Glomerular endothelial cell (primary cell): Measurements from ENCODE around the gene PCGF6. TPM values are rescaled to one million over a fixed set of nuclear protein-coding genes. Genes with fewer than 3 reads are reported as not detected.

Source experiments
- DNase-seq: peaks from one replicate; pipeline ENCODE4 v3.0.0-alpha.2; 2011; ENCODE audit warnings: low read depth, low spot score; ENCODE audit errors: extremely low read depth
- total RNA-seq: library from RNA; depleted of rRNA; stranded (reverse); fragments of >200 nt; gene quantifications from 2 replicates; pipeline ENCODE4 v1.2.3, GENCODE V29; 2015

PCGF6 gene
- total RNA-seq, 1 donor from 2014 or later = 11.5 TPM

DNA sequence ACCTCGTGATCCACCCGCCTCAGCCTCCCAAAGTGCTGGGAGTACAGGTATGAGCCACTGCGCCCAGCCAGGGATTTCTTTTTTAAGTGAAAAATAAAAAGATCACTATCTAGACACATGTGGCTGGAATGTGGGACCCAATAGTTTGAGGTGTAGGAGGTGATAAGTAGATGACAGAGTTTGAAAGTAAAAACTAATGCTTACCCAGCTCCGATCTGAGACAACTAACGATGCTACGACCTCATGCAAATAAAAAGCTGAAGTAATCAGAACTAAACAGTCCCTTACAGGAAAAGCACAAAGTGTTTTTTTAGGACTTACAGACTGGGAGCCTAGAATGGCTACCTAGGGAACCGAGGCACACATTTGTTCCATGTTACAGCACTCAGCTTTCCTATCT, 23.0 kb downstream of the PCGF6 start:
- DNase-seq = no peak

DNA sequence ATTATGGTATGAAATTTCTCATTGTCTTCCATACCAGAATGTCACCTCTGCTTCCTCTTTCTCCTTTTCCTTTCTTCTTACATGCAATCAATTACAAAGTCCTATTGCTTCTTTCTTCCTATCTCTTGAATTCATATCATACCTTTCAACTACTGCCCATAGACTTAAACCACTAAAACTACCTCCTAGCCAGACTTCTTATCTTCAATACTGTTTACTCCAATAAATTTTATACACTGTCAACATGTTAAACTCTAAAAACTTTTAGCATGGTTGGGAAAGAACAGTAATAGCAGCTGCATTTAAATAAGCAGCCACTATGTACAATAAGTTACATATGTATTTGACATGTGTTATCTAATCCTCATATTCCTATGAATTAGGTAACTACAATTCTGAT, 34.9 kb downstream of the PCGF6 start:
- no peak for DNase-seq

DNA sequence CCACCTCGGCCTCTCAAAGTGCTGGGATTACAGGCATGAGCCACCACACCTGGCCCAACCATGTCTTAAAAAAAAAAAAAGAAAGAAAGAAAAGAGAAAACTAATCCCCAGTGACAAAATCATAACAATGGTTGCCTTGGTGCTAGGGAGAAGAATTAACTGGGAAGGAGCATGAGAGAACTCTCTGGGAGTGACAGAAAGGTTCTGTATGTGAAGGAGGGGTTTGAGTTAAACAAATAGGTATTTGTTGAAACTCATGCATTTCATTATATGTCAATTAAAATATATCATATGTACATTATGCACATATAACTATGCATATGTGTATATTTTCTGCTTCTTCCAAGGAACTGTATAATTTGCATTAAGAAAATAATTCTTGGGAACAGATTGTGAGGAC, 40.7 kb downstream of the PCGF6 start:
- no peak for DNase-seq

DNA sequence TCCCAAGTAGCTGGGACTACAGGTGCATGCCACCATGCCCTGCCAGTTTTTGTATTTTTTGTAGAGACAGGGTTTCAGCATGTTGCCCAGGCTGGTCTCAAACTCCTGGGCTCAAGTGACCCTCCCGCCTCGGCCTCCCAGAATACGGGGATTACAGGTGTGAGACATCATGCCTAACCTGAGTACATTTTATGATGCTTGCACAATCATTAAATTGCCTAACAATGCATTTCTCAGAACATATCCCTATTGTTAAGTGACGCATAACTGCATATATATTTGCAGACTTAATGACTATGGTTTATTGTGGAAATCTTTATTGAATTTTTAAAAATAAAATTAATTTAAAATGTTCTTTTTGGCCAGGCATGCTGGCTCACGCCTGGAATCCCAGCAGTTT, 43.3 kb downstream of the PCGF6 start:
- DNase-seq = no peak

DNA sequence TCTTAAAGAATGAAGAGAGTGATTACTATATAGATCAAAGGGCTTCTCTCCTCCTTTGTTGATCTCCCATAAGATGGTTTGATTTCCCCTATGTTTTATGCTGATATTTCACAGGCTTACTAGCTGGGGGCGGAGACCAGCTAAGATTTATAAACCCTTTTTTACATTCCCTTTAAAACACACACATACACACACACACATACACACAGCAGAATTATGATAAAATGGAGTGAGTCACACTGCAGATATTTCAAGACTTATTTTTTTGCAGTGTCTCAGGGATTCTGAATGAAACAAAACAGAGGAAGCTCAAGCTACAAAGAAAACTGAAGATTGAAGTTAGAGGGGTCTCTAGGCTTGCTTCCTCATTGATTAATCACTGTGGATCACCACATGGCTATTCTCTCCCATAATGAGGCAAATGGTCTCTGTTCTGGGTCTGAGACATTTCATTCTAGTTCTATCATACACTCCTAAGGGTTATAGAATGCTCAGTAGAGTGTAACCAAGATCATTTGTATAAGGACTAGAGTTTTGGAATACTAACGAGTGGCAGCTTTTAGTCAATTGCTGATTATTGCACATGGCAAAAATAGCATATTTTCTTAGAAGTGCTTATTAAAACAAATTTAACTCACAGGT, 55.4 kb downstream of the PCGF6 start:
- DNase-seq = no peak

DNA sequence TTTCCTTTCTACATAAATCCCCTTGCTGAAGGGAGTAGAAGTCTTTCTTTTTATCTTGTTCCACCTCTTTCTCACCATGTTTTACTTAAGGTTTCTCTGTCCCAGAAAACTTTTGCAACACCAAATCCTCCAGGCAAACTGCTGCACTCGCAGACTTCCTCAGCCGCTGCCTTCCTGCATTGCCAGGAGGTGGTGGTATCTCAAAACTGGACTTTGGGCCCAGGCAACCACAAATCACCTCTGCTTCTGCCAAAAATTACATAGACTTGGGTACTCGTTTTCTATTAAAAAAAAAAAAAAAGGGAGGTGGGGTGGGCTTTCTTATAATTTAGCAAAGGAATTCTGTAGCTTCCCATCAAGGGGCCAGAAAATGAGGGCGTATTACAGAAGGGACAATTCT, 59.4 kb downstream of the PCGF6 start:
- DNase-seq = no peak

DNA sequence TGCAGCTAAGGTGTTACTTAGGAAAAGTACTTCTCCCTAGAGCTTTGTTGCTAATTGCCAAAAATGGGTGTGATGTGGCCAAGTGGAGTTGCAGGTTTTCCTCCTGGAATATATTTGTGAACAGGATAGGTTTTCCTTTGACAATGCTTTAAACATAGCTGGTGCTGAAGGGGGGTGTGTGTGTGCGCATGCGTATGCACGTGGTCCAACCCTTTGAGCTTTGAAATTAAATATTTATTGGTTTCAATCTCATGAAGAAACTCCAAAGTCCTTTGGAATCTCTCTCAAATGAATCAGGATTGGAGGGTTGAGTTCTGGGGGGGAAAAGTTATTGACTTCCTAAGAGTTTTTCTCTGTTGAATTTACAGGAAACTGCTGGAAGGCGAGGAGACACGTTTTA, 62.9 kb downstream of the PCGF6 start:
- no peak for DNase-seq

DNA sequence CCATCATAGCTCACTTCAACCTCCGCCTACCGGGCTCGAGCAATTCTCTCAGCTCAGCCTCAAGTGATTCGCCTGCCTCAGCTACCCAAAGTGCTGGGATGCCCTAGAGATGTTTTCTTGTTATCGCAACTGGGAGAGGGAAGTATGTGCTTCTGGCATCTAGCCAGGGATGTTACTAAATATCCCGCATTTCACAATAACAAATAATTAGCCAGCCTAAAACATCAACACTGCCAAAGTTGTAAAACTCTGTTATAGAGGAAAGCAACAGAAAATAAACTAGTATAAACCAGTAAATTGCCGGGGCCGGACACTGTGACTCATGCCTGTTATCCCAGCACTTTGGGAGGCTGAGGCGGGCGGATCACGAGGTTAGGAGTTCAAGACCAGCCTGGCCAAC, 66.8 kb downstream of the PCGF6 start:
- no peak for DNase-seq

DNA sequence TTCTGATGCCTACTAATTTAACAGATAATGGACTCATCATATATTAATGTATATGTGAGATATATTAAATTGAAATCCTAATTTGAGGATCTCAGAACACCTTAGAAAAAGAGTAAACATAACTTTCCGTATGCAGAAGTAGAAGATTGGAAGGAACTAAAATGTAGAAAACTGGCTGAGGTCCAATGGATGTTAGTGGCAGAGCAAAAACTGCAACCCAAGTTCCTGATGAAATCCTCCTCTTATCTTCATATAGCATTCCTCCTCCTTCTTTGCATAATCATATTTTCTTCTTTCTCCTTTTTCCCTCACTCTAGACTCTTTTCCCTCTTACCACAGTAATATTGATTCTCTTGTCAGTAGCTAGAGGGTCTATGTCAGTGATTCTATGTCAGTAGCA, 68.0 kb downstream of the PCGF6 start:
- DNase-seq = no peak

DNA sequence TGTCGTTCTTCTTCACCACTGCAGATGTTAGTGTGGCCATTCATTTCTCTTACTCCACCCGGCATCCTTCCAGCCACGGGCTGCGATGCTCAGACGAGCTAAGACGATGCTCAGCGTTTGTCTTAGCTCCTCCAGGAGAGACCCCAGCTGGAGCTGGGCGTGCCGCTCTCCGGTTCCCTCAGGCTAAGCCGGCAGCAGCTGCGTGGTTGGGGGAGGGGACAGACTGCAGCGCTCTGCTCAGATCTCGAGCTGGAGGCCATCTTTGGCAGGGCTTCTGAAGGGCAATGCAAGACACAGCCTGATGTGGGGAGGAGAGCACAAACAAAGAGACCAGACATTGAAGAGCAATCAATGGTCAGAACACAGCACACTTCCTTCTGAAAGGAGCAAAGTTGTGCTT, 69.2 kb downstream of the PCGF6 start:
- DNase-seq = no peak

DNA sequence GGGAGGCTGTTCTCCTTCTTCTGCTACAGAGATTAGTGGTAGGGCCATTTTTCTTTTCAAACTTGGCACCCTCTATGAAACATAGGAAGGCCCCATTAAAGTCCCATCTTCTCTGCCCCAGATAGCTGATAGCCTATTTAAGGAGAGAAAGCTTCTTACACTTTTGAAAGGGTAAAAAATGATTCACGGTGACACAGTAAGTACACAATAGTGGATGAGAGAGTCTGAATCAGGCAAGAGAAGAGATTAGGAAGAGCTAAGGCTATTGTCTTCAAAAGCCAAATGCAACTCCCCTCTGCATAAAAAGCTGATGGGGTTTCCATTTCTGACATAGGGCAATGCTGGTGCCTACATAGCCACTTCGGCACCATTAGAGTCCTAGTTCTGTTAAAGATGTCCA, 70.4 kb downstream of the PCGF6 start:
- no peak for DNase-seq

DNA sequence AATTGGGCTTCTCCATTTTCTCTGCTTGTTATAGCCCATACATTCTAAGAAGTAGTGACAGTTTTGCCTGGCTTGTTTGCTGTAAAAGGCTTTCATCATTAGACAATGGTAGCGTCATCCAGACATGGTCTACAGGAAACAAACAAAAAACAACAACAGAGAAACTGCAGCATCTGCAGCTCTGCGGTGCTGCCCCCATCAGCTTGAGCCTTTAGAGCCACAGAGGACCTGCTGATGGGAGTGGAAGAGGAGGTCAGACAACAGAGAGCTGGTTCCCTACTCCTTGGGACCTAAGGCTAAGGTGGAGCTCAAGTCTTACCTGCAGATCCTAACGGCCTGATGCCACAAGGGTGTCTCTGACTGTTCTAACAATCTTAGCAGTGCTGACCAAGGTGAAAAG, 70.9 kb downstream of the PCGF6 start:
- no peak for DNase-seq

DNA sequence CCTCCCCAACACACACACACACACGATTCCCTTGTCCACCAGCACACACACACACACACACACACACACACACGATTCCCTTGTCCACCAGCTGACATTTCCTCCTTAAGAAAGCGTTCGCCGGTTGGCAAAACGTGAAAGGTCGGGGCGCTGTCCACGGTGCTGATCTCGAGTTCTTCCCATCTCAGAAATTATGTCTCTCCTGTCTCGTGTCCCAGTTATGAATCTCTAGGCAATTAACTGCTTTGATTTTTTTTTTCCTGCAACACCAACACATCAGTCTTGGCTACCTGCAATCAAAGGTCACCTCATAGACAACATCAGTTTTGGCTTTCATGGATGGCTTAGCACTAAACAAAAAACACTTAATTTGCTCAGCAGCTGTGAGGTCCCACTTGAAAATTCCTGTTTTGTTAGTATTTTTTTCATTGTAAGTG, 72.1 kb downstream of the PCGF6 start:
- DNase-seq = no peak

DNA sequence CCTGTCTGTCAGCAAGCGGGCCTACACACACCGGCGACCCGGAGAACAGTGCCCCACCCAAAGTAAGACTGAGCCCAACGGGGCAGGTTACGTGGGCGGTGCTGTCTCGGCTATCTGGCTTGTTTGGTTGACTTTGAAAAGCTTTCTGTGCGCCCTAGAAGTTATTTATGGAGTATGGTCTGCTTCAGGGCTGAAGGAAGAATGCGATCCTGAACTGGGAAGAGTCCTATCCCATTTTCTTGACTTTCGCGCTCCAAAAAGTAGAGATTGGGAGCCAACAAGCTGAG, 72.5 kb downstream of the PCGF6 start:
- no peak for DNase-seq

DNA sequence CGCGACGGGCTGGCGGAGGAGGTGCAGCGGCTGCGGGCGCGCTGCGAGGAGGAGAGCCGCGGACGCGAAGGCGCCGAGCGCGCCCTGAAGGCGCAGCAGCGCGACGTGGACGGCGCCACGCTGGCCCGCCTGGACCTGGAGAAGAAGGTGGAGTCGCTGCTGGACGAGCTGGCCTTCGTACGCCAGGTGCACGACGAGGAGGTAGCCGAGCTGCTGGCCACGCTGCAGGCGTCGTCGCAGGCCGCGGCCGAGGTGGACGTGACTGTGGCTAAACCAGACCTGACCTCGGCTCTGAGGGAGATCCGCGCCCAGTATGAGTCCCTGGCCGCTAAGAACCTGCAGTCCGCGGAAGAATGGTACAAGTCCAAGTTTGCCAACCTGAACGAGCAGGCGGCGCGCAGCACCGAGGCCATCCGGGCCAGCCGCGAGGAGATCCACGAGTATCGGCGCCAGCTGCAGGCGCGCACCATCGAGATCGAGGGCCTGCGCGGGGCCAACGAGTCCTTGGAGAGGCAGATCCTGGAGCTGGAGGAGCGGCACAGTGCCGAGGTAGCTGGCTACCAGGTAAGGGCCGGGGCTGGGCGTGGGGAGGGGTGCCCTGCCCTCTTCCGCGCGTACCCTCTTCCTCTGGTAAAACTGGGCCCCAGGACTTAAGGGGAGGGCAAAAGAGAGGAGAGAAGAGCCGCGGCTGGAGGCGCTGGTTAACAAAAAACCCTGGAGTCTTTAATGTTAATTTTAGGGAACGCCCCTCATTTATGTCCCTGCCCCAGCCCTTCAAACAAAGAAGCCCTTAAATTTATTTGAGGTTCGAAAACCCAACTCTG, 73.0 kb downstream of the PCGF6 start:
- no peak for DNase-seq

DNA sequence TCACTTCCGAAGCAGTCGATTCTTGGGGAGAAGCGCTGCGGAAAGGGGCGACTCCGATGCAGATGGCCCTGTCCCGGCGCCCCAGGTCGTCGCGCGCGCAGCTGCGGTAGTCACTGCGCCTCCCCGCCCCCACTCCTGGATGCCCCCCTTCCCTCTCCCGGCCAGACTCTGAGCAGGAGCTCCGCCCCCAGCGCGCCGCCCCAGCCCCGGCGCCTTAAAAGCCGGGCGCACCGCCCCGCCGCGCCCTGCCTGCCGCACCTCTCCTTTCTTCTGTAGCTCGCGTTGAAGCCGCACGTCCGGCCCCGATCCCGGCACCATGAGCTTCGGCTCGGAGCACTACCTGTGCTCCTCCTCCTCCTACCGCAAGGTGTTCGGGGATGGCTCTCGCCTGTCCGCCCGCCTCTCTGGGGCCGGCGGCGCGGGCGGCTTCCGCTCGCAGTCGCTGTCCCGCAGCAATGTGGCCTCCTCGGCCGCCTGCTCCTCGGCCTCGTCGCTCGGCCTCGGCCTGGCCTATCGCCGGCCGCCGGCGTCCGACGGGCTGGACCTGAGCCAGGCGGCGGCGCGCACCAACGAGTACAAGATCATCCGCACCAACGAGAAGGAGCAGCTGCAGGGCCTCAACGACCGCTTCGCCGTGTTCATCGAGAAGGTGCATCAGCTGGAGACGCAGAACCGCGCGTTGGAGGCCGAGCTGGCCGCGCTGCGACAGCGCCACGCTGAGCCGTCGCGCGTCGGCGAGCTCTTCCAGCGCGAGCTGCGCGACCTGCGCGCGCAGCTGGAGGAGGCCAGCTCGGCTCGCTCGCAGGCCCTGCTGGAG, 73.8 kb downstream of the PCGF6 start, which contains the start of gene INA:
INA (plus strand) TSS at position 243 of the 817 bp plus-strand sequence; CDS start at position 317, 74 bp downstream.
- DNase-seq = no peak

DNA sequence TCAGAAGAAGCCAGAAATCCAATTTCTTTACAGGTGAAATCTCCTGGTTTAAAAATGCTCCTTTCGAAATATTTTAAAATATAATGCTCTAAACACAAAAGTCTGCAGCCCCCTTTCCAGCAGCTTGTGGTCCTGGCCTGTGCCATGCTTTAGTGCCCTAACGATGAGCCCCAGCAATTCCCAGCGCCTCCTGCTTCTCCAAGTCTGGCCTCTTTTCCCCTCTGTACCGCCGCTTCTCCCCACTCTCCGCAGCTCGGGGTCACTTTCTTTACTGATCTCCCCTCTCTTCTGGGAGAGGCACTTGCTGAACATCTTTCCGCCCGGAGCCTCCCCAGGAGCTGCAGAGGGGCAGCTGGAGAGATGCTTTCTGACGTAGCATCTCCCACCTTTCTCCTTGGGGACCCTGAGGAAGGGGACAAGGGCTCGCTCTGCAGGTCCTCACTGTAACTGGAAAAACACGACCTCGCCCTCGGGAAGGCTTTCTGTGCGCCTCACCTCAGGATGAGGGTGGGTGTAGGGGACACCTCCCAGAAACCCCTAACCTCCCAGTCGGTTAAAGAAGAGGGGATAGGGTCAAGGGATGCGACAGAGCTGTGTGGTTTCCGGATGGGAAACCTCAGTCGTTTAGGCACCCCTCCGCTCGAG, 74.6 kb downstream of the PCGF6 start:
- no peak for DNase-seq

DNA sequence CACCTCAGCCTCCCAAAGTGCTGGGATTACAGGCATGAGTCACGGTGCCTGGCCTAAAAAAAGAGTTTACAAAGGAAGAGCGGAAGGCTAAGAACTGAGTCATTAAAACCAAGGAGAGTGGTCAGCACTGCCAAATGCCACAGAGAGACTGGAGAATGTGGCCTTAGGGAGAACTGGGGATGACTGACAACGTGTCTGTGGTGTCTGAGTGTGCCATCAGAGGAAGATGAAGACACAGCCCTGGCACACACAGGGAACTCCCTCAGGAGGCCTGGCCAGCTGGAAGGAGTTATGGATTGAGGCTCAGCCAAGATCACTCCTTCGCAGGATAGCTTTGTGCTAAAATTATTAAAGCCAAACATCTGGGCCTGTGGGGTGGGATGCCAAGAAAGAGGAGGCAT, 77.9 kb downstream of the PCGF6 start:
- peak; percentile 42 for DNase-seq

DNA sequence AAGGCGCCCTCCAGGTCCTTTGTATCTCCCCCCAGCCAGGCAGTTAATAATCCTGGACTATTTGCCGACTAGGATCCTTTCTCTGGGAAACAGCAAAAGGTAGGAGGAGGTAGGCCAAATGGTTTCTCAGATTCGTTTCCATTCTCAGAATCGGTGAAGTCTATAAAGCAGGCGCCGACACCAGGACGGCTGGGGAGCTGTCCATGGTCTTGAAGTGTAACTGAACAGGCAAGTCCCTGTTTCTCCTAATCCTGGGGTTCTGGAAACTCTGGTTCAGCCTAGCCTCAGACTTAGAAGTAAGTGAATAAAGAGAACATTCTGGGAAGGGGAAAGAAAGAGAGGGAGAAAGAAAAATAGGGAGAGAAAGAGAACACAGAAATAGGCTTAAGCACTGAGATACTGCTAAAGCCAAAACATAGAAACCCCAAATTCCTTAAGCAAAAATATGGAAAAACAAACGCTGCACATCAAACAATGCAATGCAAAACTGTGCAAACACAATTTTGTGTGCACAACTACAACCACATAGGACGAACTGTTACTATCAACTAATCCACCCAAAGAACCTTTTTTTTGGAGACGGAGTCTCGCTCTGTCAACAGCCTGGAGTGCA, 85.1 kb downstream of the PCGF6 start:
- peak; percentile 23 for DNase-seq

DNA sequence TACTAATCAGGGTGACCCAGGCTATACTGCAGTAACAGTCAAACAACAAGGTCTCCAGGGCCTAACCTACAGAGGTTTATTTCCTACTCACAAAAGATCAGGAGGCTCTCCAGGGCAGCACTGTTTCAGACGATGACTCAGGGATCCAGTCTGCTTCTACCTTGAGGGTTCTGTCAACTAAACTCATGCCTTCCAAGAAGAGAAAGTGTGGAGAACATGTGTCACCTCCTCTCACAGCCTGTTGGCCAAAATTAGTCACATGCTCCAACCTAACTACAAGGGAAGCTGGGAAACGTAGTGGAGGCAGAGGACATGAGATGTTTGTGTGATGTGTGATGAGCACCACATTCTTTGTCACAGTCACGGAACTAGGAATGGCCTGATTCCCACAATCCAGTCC, 88.7 kb downstream of the PCGF6 start:
- DNase-seq = no peak

DNA sequence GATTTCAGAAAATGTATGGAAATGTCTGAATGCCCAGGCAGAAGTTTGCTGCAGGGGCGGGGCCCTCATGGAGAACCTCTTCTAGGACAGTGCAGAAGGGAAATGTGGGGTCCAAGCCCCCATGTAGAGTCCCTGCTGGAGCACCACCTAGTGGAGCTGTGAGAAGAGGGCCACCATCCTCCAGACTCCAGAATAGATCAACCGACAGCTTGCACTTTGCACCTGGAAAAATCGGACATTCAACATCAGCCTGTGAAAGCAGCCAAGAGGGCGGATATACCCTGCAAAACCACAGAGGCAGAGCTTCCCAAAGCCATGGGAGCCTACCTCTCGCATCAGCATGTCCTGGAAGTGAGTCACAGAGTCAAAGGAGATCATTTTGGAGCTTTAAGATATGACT, 91.0 kb downstream of the PCGF6 start:
- no peak for DNase-seq
